ENCODE measurements around the gene COL19A1.

GRCh38 chr6:69866351-69866769 is at the start of gene COL19A1:
- TF ChIP-seq POLR2AphosphoS5 (IDR thresholded peaks at IDR 0.05) (no peak), CTCF (IDR thresholded peaks at IDR 0.05) (no peak), POLR2A (IDR thresholded peaks at IDR 0.05) (no peak)

Data from prostate gland (tissue), 2 donors.